GM23338 (cell line): ENCODE data around the gene YIPF7. TPM values are rescaled to one million over a fixed set of nuclear protein-coding genes. Genes with fewer than 3 reads are reported as not detected.
A peak's percentile ranks its signal among the peaks of the same experiment; 100 is the strongest.

Source experiments
- ATAC-seq: fragments of 200-7000 bp; cut with Tn5 transposase; 3 replicates; pipeline ENCODE4 v1.9.1; 2020
- DNase-seq: peaks from one replicate; pipeline ENCODE4 v3.0.0-alpha.2; 2015; ENCODE audit warnings: low spot score
- H2AFZ ChIP-seq: fragments of 200-600 bp; sonication (generic); 2 replicates; pipeline ENCODE4 v1.8.0; 2016; ENCODE audit warnings: antibody characterized with exemption, mild to moderate bottlenecking, moderate library complexity
- H3F3A ChIP-seq: fragments of 200-600 bp; sonication (generic); replicated peaks from 2 replicates; pipeline ENCODE4 v1.8.0; 2017; ENCODE audit warnings: antibody characterized with exemption, mixed run types, low read depth
- H3K27ac ChIP-seq: fragments of 200-600 bp; sonication (generic); 2 replicates; pipeline ENCODE4 v1.6.1; 2016; ENCODE audit warnings: low read depth
- H3K27me3 ChIP-seq: fragments of 200-600 bp; sonication (generic); 2 replicates; pipeline ENCODE4 v1.8.0; 2016; ENCODE audit warnings: mild to moderate bottlenecking, mixed run types, moderate library complexity; ENCODE audit not compliant: insufficient read depth
- H3K36me3 ChIP-seq: fragments of 200-600 bp; sonication (generic); 2 replicates; pipeline ENCODE4 v1.8.0; 2016; ENCODE audit warnings: mild to moderate bottlenecking; ENCODE audit not compliant: insufficient read depth
- H3K4me1 ChIP-seq: fragments of 200-600 bp; sonication (generic); 2 replicates; pipeline ENCODE4 v1.8.0; 2016; ENCODE audit warnings: mild to moderate bottlenecking, moderate library complexity; ENCODE audit not compliant: insufficient read depth
- H3K4me2 ChIP-seq: fragments of 200-600 bp; sonication (generic); 2 replicates; pipeline ENCODE4 v1.7.1; 2017; ENCODE audit warnings: mixed run types
- H3K4me3 ChIP-seq: fragments of 200-600 bp; sonication (generic); 2 replicates; pipeline ENCODE4 v1.6.1; 2016; ENCODE audit warnings: mixed run types
- H3K79me2 ChIP-seq: fragments of 200-600 bp; sonication (generic); replicated peaks from 2 replicates; pipeline ENCODE4 v1.8.0; 2017; ENCODE audit warnings: mild to moderate bottlenecking; ENCODE audit not compliant: insufficient read depth
- H3K9me2 ChIP-seq: fragments of 200-600 bp; sonication (generic); 2 replicates; pipeline ENCODE4 v1.8.0; 2017; ENCODE audit not compliant: insufficient read depth
- H4K20me1 ChIP-seq: fragments of 200-600 bp; sonication (generic); replicated peaks from 2 replicates; pipeline ENCODE4 v1.8.0; 2017; ENCODE audit warnings: mild to moderate bottlenecking; ENCODE audit not compliant: insufficient read depth
- H3K27ac Mint-ChIP-seq: 2 replicates; pipeline ENCODE4 v1.8.0; 2020; ENCODE audit warnings: inconsistent platforms, mild to moderate bottlenecking, moderate library complexity, mixed read lengths
- H3K27me3 Mint-ChIP-seq: 3 replicates; pipeline ENCODE4 v1.8.0; 2022; ENCODE audit warnings: low read depth, mild to moderate bottlenecking, moderate library complexity, mixed read lengths, inconsistent platforms; ENCODE audit not compliant: insufficient read depth, poor library complexity
- H3K36me3 Mint-ChIP-seq: 3 replicates; pipeline ENCODE4 v1.8.0; 2021; ENCODE audit warnings: low read depth, mild to moderate bottlenecking, inconsistent platforms, moderate library complexity, mixed read lengths
- H3K4me1 Mint-ChIP-seq: 3 replicates; pipeline ENCODE4 v1.8.0; 2020; ENCODE audit warnings: mild to moderate bottlenecking, inconsistent platforms, mixed read lengths
- H3K4me3 Mint-ChIP-seq: 3 replicates; pipeline ENCODE4 v1.8.0; 2021; ENCODE audit warnings: moderate library complexity, mild to moderate bottlenecking, inconsistent platforms, mixed read lengths
- H3K9me3 Mint-ChIP-seq: 3 replicates; pipeline ENCODE4 v1.8.0; 2020; ENCODE audit warnings: moderate library complexity, mild to moderate bottlenecking, inconsistent platforms, mixed read lengths
- CREB1 ChIP-seq: fragments of 250-450 bp; sonication (Bioruptor Pico); IDR thresholded peaks from 2 replicates; pipeline ENCODE4 v1.5.0; 2020; ENCODE audit warnings: low read depth, mild to moderate bottlenecking, moderate library complexity
- CTCF ChIP-seq, 2 experiments: fragments of 200-600 bp in 1 of 2; sonication (generic) in 1 of 2; conservative IDR thresholded peaks; 2 replicates each; pipeline versions ENCODE4 v1.5.1 to v1.6.1; 2016 to 2017; ENCODE audit warnings: antibody characterized with exemption in 2 of 2, low read depth in 2 of 2, mild to moderate bottlenecking in 2 of 2, moderate library complexity in 1 of 2
- ETS1 ChIP-seq: IDR thresholded peaks from 2 replicates; pipeline ENCODE4 v1.6.1; 2016; ENCODE audit warnings: antibody characterized with exemption
- EZH2 ChIP-seq: fragments of 200-600 bp; sonication (generic); IDR thresholded peaks from one replicate; pipeline ENCODE4 v1.8.0; 2017; ENCODE audit warnings: antibody characterized with exemption, mild to moderate bottlenecking, low read depth; ENCODE audit not compliant: unreplicated experiment
- EZH2phosphoT487 ChIP-seq: fragments of 200-600 bp; sonication (generic); IDR thresholded peaks from one replicate; pipeline ENCODE4 v1.8.1; 2018; ENCODE audit warnings: antibody characterized with exemption; ENCODE audit not compliant: unreplicated experiment
- NANOG ChIP-seq: IDR thresholded peaks from 2 replicates; pipeline ENCODE4 v1.6.1; 2016; ENCODE audit warnings: antibody characterized with exemption, borderline replicate concordance
- POLR2AphosphoS5 ChIP-seq: IDR thresholded peaks from 2 replicates; pipeline ENCODE4 v1.6.1; 2016; ENCODE audit warnings: antibody characterized with exemption, low read depth
- REST ChIP-seq: IDR thresholded peaks from one replicate; pipeline ENCODE4 v1.6.1; 2018; ENCODE audit warnings: antibody characterized with exemption; ENCODE audit not compliant: unreplicated experiment
- STAT1 ChIP-seq: IDR thresholded peaks from one replicate; pipeline ENCODE4 v1.6.1; 2016; ENCODE audit warnings: antibody characterized with exemption; ENCODE audit not compliant: unreplicated experiment
- ZNF114 ChIP-seq: fragments of 250-450 bp; sonication (Bioruptor Pico); IDR thresholded peaks from 2 replicates; pipeline ENCODE4 v1.5.0; 2020; ENCODE audit warnings: mild to moderate bottlenecking, moderate library complexity
- ZNF331 ChIP-seq: fragments of 250-450 bp; sonication (Bioruptor Pico); IDR thresholded peaks from 2 replicates; pipeline ENCODE4 v1.5.0; 2020; ENCODE audit warnings: low read depth, mild to moderate bottlenecking, moderate library complexity
- ZNF462 ChIP-seq: fragments of 250-450 bp; sonication (Bioruptor Pico); IDR thresholded peaks from 2 replicates; pipeline ENCODE4 v1.5.0; 2020; ENCODE audit warnings: mild to moderate bottlenecking, moderate library complexity
- long read RNA-seq: library from polyadenylated mRNA; unstranded; transcript quantifications from one replicate; pipeline ENCODE4 v2.0.0, GENCODE V29; 2020; ENCODE audit not compliant: unreplicated experiment
- polyA plus RNA-seq: library from polyadenylated mRNA; unstranded; fragments of >200 nt; fragmentation: Nextera tagmentation; extraction: Ambion mirVana; gene quantifications from 2 replicates; pipeline ENCODE4 v1.2.1, GENCODE V29; 2016
- total RNA-seq: library from RNA; depleted of rRNA; stranded (reverse); fragments of >200 nt; shearing (Covaris generic); gene quantifications from 2 replicates; pipeline ENCODE4 v1.2.3, GENCODE V29; 2014; rRNA removed

YIPF7 gene
- total RNA-seq, result not detected in 2 replicates
- not detected in 2 replicates for polyA plus RNA-seq
- long read RNA-seq, result 0 reads

GRCh38 chr4:44651425-44651824 is at the start of gene YIPF7:
YIPF7 (minus strand) TSS chr4:44651625; CDS start chr4:44650100, 1,525 bp downstream.
- no peaks in the 10 kb centered on the region for H3K4me1 Mint-ChIP-seq
- Histone ChIP-seq H3K27ac (no peak within 1 kb of the TSS), H3K4me3 (no peak within 1 kb of the TSS), H3K4me1 (no peaks in the 10 kb centered on the region), H3K79me2 (no peaks in the 10 kb centered on the region), H3K27me3 (no peaks in the 10 kb centered on the region), H4K20me1 (no peaks in the 10 kb centered on the region), H3F3A (no peaks in the 10 kb centered on the region), H3K9me2 (no peaks in the 10 kb centered on the region), H3K4me2 (no peak within 1 kb of the TSS), H2AFZ (peak within 1 kb of the TSS; percentile 56; the same call in 1 of the 2 replicates), H3K36me3 (no peaks in the 10 kb centered on the region)
- H3K4me3 Mint-ChIP-seq, result no peak within 1 kb of the TSS
- no peak within 1 kb of the TSS for H3K27ac Mint-ChIP-seq
- H3K36me3 Mint-ChIP-seq, result no peaks in the 10 kb centered on the region
- H3K27me3 Mint-ChIP-seq, result no peaks in the 10 kb centered on the region
- no peak for DNase-seq
- no peaks in the 10 kb centered on the region for H3K9me3 Mint-ChIP-seq
- no peak for ATAC-seq
- TF ChIP-seq EZH2 (no peak), REST (no peak), STAT1 (no peak), ZNF114 (CRISPR knock-in tag) (no peak), ZNF462 (CRISPR knock-in tag) (no peak), CREB1 (no peak), CTCF (conservative IDR thresholded peaks at IDR 0.05; ENCODE audit: low read depth in 2 of 2) (no peak), ZNF331 (no peak), ETS1 (no peak), POLR2AphosphoS5 (no peak), EZH2phosphoT487 (no peak), NANOG (no peak)
